ENCODE results near the gene EMC9. TPM values are rescaled to one million over a fixed set of nuclear protein-coding genes. Genes with fewer than 3 reads are reported as not detected.

EMC9 gene
- total and polyA plus RNA-seq, 2 donors (not counting 1 experiment from before 2014, with no cell fraction given): 24.7 to 25.9 TPM

DNA sequence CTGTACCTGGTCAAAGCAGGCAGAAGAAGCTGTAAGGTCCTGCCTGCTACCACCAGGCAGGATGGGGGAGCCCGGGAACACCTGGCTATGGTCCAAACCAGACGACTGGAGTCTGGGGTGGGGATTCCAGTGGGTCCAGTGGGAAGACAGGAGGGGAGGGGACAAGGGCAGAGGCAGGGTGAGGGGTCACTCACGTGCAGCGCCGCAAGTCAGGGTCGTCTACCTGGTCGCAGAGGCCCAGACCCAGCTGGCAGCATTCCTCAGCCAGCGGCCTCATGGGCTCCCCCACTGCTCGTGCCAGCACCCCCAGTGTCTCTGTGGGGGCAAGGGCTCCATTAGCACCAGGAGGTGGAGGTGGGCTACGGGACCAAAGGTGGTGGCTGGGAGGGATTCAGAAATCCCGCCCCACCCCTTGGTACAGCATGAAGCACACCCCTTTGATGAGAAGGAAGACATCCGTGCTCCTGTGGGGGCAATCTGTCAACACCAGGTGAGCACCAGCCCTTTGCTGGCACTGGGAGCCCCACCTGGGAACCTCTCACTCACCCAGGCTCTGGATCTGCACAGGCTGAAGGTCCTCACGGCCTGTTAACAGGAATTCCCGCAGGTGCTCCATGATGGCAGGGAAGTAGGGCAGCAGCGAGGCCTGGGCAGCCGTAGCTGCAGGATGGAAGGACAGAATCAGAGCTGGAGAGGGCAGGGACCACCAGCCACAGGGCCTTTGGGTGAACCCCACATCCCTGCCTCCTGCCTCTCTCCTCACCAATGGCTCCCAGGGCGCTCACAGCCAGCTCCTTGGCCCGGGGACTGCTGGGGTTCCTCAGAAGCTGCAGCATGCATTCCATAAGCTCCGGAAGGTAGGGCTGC is 42.9 kb upstream of the EMC9 start:
- TF ChIP-seq EZH2 (IDR thresholded peaks at IDR 0.05; ENCODE audit: borderline replicate concordance, insufficient read depth, low read depth, low read length, poor library complexity, severe bottlenecking): no peak
- TF ChIP-seq, protein P1, sequence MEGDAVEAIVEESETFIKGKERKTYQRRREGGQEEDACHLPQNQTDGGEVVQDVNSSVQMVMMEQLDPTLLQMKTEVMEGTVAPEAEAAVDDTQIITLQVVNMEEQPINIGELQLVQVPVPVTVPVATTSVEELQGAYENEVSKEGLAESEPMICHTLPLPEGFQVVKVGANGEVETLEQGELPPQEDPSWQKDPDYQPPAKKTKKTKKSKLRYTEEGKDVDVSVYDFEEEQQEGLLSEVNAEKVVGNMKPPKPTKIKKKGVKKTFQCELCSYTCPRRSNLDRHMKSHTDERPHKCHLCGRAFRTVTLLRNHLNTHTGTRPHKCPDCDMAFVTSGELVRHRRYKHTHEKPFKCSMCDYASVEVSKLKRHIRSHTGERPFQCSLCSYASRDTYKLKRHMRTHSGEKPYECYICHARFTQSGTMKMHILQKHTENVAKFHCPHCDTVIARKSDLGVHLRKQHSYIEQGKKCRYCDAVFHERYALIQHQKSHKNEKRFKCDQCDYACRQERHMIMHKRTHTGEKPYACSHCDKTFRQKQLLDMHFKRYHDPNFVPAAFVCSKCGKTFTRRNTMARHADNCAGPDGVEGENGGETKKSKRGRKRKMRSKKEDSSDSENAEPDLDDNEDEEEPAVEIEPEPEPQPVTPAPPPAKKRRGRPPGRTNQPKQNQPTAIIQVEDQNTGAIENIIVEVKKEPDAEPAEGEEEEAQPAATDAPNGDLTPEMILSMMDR (IDR thresholded peaks at IDR 0.05): no peak
- Mint-ChIP-seq H3K9me3 (ENCODE audit: insufficient read depth) (no peaks in the 10 kb centered on the region), H3K27ac (no peak overlapping the region), H3K4me3 (no peak overlapping the region), H3K27me3 (no peaks in the 10 kb centered on the region), H3K4me1 (peaks cover 28% of the 10 kb centered on the region)
- Histone ChIP-seq H4K20me1 (ENCODE audit: control insufficient read depth, insufficient read depth, low read length, poor library complexity, severe bottlenecking) (no peaks in the 10 kb centered on the region), H3K9me3 (ENCODE audit: control extremely low read depth in 1 of 3, control insufficient read depth in 2 of 3, insufficient read depth in 1 of 3, low read length in 2 of 3) (no peaks in the 10 kb centered on the region), H3K4me2 (replicated peaks; ENCODE audit: low read depth, low read length, poor library complexity, severe bottlenecking) (no peak overlapping the region), H3K27ac (ENCODE audit: low read length in 2 of 2) (no peak overlapping the region), H3K27me3 (replicated peaks in 1 of 4; ENCODE audit: control extremely low read depth in 1 of 4, control insufficient read depth in 3 of 4, insufficient read depth in 4 of 4, low read length in 3 of 4) (no peaks in the 10 kb centered on the region), H3K9ac (ENCODE audit: low read length) (no peak overlapping the region), H3K4me1 (ENCODE audit: control insufficient read depth in 2 of 2, insufficient read depth in 2 of 2, low read length in 2 of 2) (peaks cover 14 to 17% of the 10 kb centered on the region in 2 donors), H3K79me2 (ENCODE audit: control insufficient read depth, insufficient read depth, low read length) (peaks cover 34% of the 10 kb centered on the region), H2AFZ (ENCODE audit: insufficient read depth, low read depth, low read length, poor library complexity, severe bottlenecking) (no peak overlapping the region), H3K4me3 (ENCODE audit: control extremely low read depth in 1 of 5, extremely low read depth in 1 of 5, insufficient read depth in 1 of 5, low read depth in 2 of 5, low read length in 4 of 5) (no peak overlapping the region), H3K36me3 (replicated peaks in 1 of 2; ENCODE audit: control extremely low read depth in 1 of 2, control insufficient read depth in 1 of 2, extremely low read depth in 1 of 2, insufficient read depth in 2 of 2, low read length in 1 of 2) (peaks cover 5 to 71% of the 10 kb centered on the region in 2 experiments)
- ChIA-PET CTCF (interaction anchor here (0.5 kb wide), 1 partner anchor 58 kb away, joined by 3 read pairs; no protein-coding TSS in a partner anchor), POLR2A (interaction anchor here (0.8 kb wide), 1 partner anchor 22 kb away, joined by 6 read pairs; no protein-coding TSS in a partner anchor)
- ATAC-seq (ENCODE audit: low read depth) (no peak), DNase-seq (no peak)
- WGBS (ENCODE audit: insufficient coverage): 94% methylated on average over 18 of the region's 19 CpGs
- intact Hi-C loops (cut with micrococcal nuclease): no loop called here

DNA sequence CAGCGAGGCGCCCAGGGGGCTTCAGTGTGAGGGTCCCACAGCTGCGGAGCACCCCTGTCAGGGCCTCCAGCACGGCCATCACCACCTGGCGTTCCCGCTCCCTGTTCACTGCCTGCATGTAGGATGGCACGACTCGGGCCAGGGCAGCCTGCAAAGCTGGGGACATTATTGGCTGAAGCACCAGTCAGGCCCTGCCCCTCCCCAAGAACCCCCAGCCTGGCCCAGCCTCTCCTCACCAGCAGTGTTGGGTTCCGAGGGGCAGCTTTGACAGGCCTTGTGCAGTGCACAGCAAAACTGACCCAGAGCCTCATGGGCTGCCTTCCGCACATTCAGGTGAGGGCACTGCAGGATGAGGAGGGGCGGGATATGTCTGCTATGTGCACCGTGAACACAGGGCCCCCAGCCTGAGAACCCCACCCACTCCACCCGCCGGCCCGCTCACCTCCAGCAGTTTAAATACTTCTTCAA is 41.7 kb upstream of the EMC9 start:
- TF ChIP-seq, protein P1 (IDR thresholded peaks at IDR 0.05): no peak
- no peak for TF ChIP-seq EZH2 (IDR thresholded peaks at IDR 0.05; ENCODE audit: borderline replicate concordance, insufficient read depth, low read depth, low read length, poor library complexity, severe bottlenecking)
- no peak for DNase-seq
- Histone ChIP-seq H3K9ac (ENCODE audit: low read length) (no peak overlapping the region), H3K4me3 (ENCODE audit: control extremely low read depth in 1 of 5, extremely low read depth in 1 of 5, insufficient read depth in 1 of 5, low read depth in 2 of 5, low read length in 4 of 5) (no peak overlapping the region), H3K27me3 (replicated peaks in 1 of 4; ENCODE audit: control extremely low read depth in 1 of 4, control insufficient read depth in 3 of 4, insufficient read depth in 4 of 4, low read length in 3 of 4) (no peaks in the 10 kb centered on the region), H3K27ac (ENCODE audit: low read length in 2 of 2) (no peak overlapping the region), H3K79me2 (ENCODE audit: control insufficient read depth, insufficient read depth, low read length) (peaks cover 33% of the 10 kb centered on the region), H3K9me3 (ENCODE audit: control extremely low read depth in 1 of 3, control insufficient read depth in 2 of 3, insufficient read depth in 1 of 3, low read length in 2 of 3) (no peaks in the 10 kb centered on the region), H3K4me1 (ENCODE audit: control insufficient read depth in 2 of 2, insufficient read depth in 2 of 2, low read length in 2 of 2) (peaks cover 9 to 10% of the 10 kb centered on the region in 2 donors), H3K36me3 (replicated peaks in 1 of 2; ENCODE audit: control extremely low read depth in 1 of 2, control insufficient read depth in 1 of 2, extremely low read depth in 1 of 2, insufficient read depth in 2 of 2, low read length in 1 of 2) (peaks cover 5 to 73% of the 10 kb centered on the region in 2 experiments), H2AFZ (ENCODE audit: insufficient read depth, low read depth, low read length, poor library complexity, severe bottlenecking) (no peak overlapping the region), H3K4me2 (replicated peaks; ENCODE audit: low read depth, low read length, poor library complexity, severe bottlenecking) (no peak overlapping the region), H4K20me1 (ENCODE audit: control insufficient read depth, insufficient read depth, low read length, poor library complexity, severe bottlenecking) (no peaks in the 10 kb centered on the region)
- CTCF ChIA-PET: no interaction called here
- no peak overlapping the region for H3K27ac Mint-ChIP-seq
- no peaks in the 10 kb centered on the region for H3K9me3 Mint-ChIP-seq (ENCODE audit: insufficient read depth)
- ATAC-seq (ENCODE audit: low read depth): no peak
- H3K4me3 Mint-ChIP-seq: no peak overlapping the region
- WGBS (ENCODE audit: insufficient coverage): 99% methylated on average over 11 of the region's 15 CpGs
- no peaks in the 10 kb centered on the region for H3K27me3 Mint-ChIP-seq
- H3K4me1 Mint-ChIP-seq: peaks cover 20% of the 10 kb centered on the region
- POLR2A ChIA-PET: no interaction called here
- intact Hi-C loops (cut with micrococcal nuclease): no loop called here
